Lower leg skin (tissue), 3 donors: ENCODE data around the gene PKD2L1.

Source experiments
- POLR2A ChIP-seq, 2 donors: fragments of 450-650 bp; IDR thresholded peaks; one replicate each; pipeline ENCODE4 v1.6.1; 2016 to 2017; ENCODE audit warnings: antibody characterized with exemption in 2 of 2, mild to moderate bottlenecking in 1 of 2, moderate library complexity in 1 of 2
- TF ChIP-seq, protein P1 (sequence below), 3 donors: fragments of 450-650 bp; IDR thresholded peaks; one replicate each; pipeline ENCODE4 v1.5.1; 2016; ENCODE audit warnings: antibody characterized with exemption in 3 of 3, mild to moderate bottlenecking in 3 of 3, moderate library complexity in 2 of 3

DNA sequence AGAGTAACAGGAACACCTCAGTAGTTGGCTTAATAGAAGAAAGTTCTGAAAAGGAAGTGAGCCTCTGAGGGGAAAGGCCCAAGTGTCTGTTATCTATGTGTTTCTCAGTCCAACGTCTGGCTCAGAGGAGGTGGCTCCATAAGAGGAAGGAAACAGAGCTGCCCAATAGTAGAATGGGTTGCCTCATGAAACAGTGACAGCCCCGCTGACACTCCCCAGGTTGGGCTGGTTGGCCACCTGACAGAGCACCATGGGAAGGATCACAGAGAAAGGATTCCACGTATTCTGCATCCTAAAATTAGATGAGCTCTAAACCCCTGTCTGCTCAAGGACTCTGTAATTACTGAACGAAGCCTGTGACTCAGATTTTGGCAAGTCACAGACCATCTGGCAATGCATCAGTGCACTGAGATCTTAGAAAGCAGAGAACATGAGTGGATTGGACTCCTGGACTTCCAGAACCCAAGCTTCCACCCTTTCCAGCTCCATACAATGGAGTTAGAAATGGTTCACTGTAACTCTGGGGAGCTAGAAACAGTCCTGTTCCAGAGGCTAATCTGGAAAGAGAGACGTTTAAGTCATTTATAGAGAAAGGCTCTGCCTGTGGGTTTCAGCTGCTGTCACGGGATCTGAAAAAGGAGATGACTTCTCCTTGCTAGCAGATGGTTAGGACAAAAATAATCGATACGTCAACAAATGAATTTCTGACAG is 2.9 kb downstream of the PKD2L1 start:
- TF ChIP-seq, protein P1, sequence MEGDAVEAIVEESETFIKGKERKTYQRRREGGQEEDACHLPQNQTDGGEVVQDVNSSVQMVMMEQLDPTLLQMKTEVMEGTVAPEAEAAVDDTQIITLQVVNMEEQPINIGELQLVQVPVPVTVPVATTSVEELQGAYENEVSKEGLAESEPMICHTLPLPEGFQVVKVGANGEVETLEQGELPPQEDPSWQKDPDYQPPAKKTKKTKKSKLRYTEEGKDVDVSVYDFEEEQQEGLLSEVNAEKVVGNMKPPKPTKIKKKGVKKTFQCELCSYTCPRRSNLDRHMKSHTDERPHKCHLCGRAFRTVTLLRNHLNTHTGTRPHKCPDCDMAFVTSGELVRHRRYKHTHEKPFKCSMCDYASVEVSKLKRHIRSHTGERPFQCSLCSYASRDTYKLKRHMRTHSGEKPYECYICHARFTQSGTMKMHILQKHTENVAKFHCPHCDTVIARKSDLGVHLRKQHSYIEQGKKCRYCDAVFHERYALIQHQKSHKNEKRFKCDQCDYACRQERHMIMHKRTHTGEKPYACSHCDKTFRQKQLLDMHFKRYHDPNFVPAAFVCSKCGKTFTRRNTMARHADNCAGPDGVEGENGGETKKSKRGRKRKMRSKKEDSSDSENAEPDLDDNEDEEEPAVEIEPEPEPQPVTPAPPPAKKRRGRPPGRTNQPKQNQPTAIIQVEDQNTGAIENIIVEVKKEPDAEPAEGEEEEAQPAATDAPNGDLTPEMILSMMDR (IDR thresholded peaks at IDR 0.05) = no peak
- no peak for TF ChIP-seq POLR2A (IDR thresholded peaks at IDR 0.05)
